Vagina (tissue), 2 donors: ENCODE data around the gene RCAN2.

Experiments used
- POLR2A ChIP-seq, 2 donors: fragments of 450-650 bp; IDR thresholded peaks; one replicate each; pipeline ENCODE4 v1.6.1; 2017; ENCODE audit warnings: antibody characterized with exemption in 2 of 2, mild to moderate bottlenecking in 2 of 2, moderate library complexity in 2 of 2
- POLR2AphosphoS5 ChIP-seq, 2 donors: sonication (generic); formaldehyde crosslinking; IDR thresholded peaks; one replicate each; pipeline ENCODE4 v1.9.0; 2017; ENCODE audit warnings: antibody characterized with exemption in 2 of 2, mild to moderate bottlenecking in 2 of 2, low read depth in 1 of 2; ENCODE audit not compliant: insufficient read depth in 1 of 2
- TF ChIP-seq, protein P1 (sequence below), 3 experiments: fragments of 450-650 bp in 2 of 3; fragments of 200-600 bp in 1 of 3; sonication (generic) in 1 of 3; IDR thresholded peaks; one replicate each; pipeline ENCODE4 v1.5.1; 2017 to 2019; ENCODE audit warnings: antibody characterized with exemption in 3 of 3, mild to moderate bottlenecking in 2 of 3, moderate library complexity in 2 of 3

DNA sequence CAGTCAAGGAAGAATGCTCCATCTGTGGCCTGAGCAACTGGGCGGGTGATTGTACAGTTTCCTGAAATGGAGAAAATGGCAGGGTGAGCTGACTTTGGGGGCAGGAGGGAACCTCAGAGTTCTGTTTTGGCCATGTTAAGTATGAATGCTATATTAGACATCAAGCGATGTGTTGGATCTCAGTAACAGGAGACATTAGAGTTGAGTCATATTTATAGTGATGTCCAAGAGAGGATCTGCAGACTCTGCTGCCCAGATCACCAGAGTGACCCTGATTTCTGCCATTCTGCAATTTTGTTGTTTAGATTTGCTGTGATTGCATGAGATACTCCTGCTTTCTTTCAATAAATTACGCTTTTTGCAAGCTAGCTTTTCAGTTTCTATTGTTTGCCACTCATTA, 189.1 kb downstream of the RCAN2 start:
- TF ChIP-seq, protein P1, sequence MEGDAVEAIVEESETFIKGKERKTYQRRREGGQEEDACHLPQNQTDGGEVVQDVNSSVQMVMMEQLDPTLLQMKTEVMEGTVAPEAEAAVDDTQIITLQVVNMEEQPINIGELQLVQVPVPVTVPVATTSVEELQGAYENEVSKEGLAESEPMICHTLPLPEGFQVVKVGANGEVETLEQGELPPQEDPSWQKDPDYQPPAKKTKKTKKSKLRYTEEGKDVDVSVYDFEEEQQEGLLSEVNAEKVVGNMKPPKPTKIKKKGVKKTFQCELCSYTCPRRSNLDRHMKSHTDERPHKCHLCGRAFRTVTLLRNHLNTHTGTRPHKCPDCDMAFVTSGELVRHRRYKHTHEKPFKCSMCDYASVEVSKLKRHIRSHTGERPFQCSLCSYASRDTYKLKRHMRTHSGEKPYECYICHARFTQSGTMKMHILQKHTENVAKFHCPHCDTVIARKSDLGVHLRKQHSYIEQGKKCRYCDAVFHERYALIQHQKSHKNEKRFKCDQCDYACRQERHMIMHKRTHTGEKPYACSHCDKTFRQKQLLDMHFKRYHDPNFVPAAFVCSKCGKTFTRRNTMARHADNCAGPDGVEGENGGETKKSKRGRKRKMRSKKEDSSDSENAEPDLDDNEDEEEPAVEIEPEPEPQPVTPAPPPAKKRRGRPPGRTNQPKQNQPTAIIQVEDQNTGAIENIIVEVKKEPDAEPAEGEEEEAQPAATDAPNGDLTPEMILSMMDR (IDR thresholded peaks at IDR 0.05), result no peak
- TF ChIP-seq POLR2A (IDR thresholded peaks at IDR 0.05), result no peak
- no peak for TF ChIP-seq POLR2AphosphoS5 (IDR thresholded peaks at IDR 0.05; ENCODE audit: insufficient read depth in 1 of 2, low read depth in 1 of 2)
